ENCODE results near the gene U2AF2.

U2AF2 gene

DNA sequence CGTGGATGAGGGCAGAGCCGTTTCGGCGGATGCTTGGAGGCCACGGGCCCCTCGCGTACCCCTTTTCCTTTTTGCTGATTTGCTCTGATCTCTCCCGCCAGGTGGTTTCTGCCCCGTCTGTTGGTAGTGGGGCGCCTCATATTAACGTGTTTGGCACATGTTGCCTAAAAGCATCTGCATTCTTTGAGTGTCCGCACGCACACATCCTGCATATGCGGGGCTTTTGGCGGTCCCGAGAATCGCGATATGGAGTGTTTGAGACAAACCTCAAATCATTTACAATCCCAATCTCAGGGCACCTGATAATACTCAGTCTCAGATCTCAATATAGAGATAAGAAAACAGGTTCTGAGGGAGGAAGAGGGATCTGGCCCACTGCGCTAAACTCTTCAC lies 809 bp downstream of the U2AF2 start:
- no peak for DNase-seq (ENCODE audit: low read depth in 4 of 4, low spot score in 1 of 4)

GRCh38 chr19:55656552-55656951 lies 1.7 kb downstream of the U2AF2 start:
- DNase-seq (ENCODE audit: low read depth in 4 of 4, low spot score in 1 of 4) = no peak

GRCh38 chr19:55656988-55657747 lies 2.3 kb downstream of the U2AF2 start:
- no peak for DNase-seq (ENCODE audit: low read depth in 4 of 4, low spot score in 1 of 4)

DNA sequence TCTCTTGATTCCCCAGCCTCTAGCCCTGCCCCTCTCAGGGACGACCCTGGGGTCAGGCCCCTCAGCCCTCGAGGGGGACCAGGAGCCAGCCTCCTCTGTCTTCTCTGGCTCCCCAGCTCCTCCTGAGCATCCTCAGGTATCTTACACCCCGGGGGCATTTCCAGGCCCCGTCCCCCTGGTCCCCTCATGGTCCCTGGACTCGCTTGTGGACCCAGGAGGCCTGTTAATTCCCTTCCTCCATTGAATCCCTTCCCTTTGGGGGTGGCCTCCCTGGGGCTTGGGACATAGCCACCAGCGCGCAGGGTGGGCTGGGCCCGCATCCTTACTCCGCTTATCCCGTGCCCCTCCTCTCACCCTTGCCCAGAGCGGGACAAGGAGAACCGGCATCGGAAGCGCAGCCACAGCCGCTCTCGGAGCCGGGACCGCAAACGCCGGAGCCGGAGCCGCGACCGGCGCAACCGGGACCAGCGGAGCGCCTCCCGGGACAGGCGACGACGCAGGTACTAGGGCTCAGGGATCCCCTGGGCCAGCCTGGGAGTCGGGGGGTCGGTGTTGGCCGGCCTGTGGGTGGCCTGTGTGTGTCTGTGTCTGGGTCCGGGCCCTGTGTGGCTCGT lies 4.1 kb downstream of the U2AF2 start:
- DNase-seq (ENCODE audit: low read depth in 4 of 4, low spot score in 1 of 4) = no peak

- no peak for DNase-seq (ENCODE audit: low read depth in 4 of 4, low spot score in 1 of 4)
Observed at GRCh38 chr19:55659822-55660221, 5.0 kb downstream of the U2AF2 start.

- DNase-seq (ENCODE audit: low read depth in 4 of 4, low spot score in 1 of 4) = no peak
Observed at GRCh38 chr19:55660404-55660803, 5.6 kb downstream of the U2AF2 start.

- no peak for DNase-seq (ENCODE audit: low read depth in 4 of 4, low spot score in 1 of 4)
Observed at GRCh38 chr19:55660991-55661390, 6.2 kb downstream of the U2AF2 start.

- DNase-seq (ENCODE audit: low read depth in 4 of 4, low spot score in 1 of 4) = no peak
Observed at GRCh38 chr19:55661826-55662225, 7.0 kb downstream of the U2AF2 start.

- DNase-seq (ENCODE audit: low read depth in 4 of 4, low spot score in 1 of 4) = no peak
Observed at GRCh38 chr19:55663846-55664536, 9.2 kb downstream of the U2AF2 start.

- no peak for DNase-seq (ENCODE audit: low read depth in 4 of 4, low spot score in 1 of 4)
Observed at GRCh38 chr19:55666343-55667005, 11.6 kb downstream of the U2AF2 start.

GRCh38 chr19:55667006-55667381 lies 12.2 kb downstream of the U2AF2 start:
- DNase-seq (ENCODE audit: low read depth in 4 of 4, low spot score in 1 of 4) = no peak

DNA sequence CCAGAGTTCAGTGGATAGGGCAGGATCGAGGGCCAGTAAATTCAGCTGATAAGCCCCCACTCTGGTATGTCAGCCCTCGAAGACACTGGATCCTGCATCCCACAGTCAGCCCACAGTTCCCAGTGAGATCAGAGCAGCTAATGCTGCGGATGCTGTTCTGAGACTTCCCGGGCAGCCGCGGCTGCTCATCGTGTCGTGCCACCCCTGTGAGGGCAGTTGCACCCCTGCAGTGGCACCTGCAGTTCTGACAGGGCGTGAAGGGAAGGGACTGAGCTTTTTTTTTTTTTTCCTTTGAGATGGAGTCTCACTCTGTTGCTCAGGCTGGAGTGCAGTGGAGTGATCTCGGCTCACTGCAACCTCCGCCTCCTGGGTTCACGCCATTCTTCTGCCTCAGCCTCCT lies 12.7 kb downstream of the U2AF2 start:
- DNase-seq (ENCODE audit: low read depth in 4 of 4, low spot score in 1 of 4) = no peak

DNA sequence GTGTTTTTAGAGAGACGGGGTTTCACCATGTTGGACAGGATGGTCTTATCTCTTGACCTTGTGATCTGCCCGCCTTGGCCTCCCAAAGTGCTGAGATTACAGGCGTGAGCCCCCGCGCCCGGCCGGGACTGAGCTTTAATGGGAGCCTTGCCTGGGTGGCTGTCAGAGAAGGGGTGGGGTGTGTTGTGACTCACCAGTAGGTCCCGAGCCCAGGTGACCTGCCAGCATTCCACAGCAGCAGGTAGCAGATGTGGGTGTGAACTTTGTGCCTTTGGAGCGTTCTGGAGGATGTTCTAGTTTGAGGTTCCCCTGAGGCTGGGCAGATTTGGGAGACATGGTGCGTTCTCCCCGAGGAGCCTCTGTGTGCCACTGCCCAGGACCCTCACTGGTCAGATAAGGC lies 13.1 kb downstream of the U2AF2 start:
- no peak for DNase-seq (ENCODE audit: low read depth in 4 of 4, low spot score in 1 of 4)

- no peak for DNase-seq (ENCODE audit: low read depth in 4 of 4, low spot score in 1 of 4)
Observed at GRCh38 chr19:55668603-55669348, 13.9 kb downstream of the U2AF2 start.

GRCh38 chr19:55669418-55670279 lies 14.8 kb downstream of the U2AF2 start:
- no peak for DNase-seq (ENCODE audit: low read depth in 4 of 4, low spot score in 1 of 4)

GRCh38 chr19:55670280-55671053 lies 15.6 kb downstream of the U2AF2 start:
- DNase-seq (ENCODE audit: low read depth in 4 of 4, low spot score in 1 of 4) = no peak

DNA sequence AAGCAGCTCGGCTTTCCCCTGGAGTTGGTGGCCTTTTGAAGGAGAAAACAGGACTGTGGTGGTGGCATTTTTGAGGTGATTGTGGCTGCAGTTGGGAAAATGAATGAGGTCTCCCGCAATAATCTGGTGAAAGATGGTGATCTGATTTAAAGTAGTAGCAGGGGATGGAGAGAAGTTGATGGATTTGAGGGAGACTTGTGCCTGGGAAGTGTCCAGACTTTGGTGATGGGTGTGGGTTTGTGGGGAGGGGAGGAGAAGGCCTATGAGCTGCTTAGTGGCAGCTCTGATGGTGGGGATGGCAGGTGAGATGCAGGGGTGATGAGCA lies 16.2 kb downstream of the U2AF2 start:
- no peak for DNase-seq (ENCODE audit: low read depth in 4 of 4, low spot score in 1 of 4)

DNA sequence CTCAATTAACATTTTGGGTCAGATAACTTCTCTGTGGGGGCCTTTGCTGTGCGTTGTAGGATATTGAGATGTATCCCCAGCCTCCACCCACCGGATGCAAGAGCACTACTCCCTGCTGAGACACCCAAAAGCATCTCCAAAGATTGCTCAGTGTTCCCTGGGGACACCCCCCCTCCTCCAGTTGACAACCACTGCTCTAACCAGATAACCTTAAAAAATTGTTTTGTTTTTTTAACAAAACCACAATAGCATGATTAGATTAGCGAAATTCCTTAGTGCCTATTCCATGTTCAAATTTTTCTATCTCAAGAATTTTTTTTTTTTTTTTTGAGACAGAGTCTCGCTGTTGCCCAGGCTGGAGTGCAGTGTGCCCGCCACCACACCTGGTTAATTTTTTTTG lies 17.6 kb downstream of the U2AF2 start:
- no peak for DNase-seq (ENCODE audit: low read depth in 4 of 4, low spot score in 1 of 4)

DNA sequence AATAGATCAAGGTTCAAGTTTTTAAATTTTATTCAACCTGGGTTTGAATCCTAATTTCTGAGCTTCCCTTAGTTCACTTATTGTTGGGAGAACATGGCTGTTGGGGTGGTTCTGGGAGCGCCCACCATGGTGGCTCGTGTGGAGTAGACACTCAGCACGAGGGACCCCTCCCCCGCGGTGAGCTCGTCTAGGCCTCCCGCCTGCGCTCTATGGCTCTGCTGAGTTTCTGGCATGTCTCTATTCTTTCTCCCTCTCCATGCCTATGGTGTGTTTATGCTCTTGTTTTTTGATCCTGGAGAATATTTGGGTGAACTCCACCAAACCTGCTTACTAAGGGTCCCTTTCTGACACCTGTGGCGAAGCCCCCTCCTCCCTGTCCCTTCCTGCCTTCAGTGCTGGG lies 18.6 kb downstream of the U2AF2 start:
- no peak for DNase-seq (ENCODE audit: low read depth in 4 of 4, low spot score in 1 of 4)

- no peak for DNase-seq (ENCODE audit: low read depth in 4 of 4, low spot score in 1 of 4)
Observed at GRCh38 chr19:55673889-55674288, 19.1 kb downstream of the U2AF2 start.

Data from stimulated activated CD4-positive, alpha-beta T cell treated with anti-CD3 and anti-CD28 coated beads, Interleukin-1b, Interleukin-23, amount 100 ng/mL, for 24 hours (primary cell).